Endothelial cell of hepatic sinusoid (primary cell): ENCODE results near the gene PDE8B.

ENCODE experiments used
- in situ Hi-C: cut with HindIII; loops from 2 replicates; pipeline ENCODE4 v1.10.0; 2017; ENCODE audit warnings: low sequenced_read_pairs

PDE8B gene

DNA sequence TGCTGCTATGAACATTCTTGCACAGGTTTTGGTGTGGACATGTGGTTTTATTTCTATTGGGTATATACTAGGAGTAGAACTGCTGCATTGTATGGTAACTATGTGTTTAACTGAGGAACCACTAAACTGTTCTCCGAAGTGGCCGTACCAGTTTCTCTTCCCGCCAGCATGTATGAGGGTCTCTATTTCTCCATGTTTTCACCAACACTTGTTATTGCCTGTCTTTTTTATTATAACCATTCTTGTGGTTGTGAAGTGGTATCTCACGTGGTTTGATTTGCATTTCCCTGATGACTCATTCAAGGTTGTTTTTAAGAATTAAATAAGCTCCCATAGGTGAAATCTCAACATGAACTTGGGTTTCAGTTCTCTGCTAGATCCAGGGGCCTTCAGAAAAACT, 19.4 kb downstream of the PDE8B start:
- in situ Hi-C loops: no loop called here

DNA sequence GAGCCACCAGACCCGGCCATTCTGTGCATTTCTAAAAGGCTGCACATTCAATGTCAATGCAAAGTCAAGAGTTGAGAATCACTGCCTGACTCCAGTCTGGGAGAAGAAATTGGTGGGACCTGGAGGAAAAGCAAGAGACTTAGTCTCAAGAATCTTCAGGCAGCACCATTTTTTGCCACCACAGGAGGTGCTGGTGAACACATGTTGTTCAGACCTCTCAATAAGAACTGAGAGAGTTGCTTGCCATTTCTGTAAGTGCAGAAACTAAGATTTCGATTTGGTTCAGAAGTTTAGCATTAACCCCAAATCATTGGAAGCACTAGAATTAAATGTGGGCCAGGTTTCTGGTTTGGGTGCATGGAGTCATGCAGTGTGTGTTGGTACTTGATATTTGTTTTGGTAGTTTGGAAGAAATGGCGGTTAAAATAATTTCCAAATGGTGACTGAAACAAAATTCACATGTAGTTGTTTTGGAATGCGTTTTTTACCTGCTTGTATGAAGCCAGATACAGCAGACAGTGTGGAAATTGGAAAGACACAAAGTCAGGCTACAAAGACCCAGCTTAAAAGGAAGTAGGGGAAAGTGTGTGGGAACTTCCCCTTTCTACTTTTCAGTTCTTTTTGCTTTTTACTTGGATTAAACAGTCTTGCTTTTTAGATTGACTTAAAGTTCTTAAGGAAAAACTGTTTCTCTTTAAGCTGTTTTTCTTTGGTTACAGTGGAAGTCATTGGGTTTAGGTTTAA, 20.4 kb downstream of the PDE8B start:
- in situ Hi-C loops: no loop called here

DNA sequence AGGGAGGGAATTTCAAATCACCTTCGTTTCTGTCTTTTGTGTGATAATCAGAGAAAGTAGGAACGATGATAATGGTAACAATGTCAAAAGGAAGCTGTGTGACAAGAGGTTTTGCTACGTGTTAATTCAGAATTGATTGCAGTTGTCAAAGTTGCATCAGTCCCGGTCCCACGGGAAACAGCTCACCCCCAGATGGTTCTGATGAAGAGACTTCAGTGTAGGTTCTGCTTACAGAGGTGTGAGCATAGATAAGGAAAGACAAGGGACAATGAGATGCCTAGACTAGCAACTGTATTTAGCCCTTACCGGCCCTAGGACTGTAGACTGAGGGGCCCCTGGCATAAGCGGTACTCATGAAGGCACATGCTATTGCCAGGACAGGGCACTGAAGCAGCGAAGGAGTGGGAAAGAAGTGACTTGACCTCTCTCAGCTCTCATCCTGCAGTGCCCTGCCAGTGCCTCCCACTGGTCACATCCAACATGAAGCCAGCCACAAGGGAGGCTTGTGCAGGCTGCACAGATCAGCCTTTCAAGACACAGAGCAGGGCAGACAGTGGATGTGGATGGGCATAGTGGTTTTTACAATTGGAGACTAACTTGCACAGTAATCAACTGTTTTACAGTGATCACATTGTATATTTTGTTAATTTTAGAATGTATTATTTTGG, 21.1 kb downstream of the PDE8B start:
- in situ Hi-C loops: no loop called here

DNA sequence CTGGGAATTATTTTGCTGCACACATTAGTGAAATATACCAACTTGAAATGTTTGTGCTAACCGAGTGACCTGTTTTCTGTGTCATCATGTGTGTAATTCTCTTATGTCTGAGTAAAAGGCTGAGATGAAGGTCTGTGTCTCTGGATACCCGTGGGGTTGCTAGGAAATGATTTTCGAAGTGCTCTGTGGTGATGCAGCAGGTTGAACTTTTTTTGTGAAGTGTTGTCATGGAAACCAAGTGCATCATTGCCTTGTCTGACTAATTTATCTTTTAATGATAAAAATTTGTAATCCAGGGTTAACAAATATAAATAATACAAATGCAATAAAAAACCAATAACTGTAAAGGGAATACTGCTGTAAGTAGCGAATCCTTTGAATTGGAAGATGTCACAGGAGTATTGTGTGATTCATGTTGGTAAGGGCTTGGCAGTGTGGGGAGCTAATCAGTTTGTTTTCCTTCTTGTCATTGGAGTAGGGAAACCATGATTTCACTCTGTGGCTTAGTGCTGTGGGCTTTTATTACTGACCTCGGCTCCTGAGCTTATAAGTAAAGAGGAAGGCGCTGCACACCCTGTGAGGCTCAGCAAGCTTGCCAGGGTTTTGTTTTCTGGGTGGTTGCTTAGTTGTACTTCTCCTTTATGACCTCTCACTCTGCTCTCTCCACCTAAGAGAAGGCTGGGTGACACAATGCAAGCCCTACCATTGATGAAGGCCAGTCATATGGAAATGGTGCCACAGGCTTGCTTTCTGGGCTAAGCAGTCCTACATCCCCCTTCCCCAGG, 22.3 kb downstream of the PDE8B start:
- in situ Hi-C loops: no loop called here

DNA sequence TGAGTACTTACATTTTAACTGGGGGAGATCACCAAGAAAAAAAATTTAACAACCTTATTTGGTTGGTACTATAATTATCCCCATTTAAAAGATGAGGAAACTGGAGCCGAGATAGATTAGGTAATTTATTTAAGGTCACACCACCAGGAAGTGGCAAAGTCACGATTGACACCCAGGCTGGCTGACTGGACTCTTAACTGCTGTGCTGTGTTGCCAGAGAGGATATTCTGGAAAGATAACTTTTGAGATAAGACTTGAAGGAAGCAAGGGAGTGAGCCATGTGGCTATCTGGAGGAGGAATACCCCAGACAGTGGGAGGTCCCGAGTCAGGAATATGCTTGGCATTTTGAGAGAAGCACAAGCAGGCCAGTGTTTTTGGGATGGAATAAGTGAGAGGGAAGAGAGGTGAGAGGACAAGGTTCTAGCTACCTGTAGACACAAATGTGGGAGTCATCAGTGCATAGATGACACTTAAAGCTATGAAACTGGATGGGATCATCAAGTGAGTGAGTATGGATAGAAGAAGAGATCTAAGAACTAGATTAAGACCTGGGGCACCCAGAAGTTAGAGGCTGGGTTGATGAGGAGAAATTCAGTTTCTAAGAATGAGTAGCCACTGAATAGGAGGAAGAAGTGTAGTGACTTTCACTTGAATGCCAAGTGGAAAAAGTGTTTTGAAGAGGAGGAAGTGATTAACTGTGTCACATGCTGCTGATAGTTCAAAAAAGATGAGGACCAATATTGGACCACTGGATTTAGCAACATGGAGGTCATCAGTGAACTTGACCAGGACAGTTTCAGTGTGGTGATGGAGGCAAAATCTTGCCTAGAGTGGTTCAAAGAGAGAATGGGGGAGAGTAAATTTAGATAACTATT, 25.6 kb downstream of the PDE8B start:
- in situ Hi-C loops: no loop called here

DNA sequence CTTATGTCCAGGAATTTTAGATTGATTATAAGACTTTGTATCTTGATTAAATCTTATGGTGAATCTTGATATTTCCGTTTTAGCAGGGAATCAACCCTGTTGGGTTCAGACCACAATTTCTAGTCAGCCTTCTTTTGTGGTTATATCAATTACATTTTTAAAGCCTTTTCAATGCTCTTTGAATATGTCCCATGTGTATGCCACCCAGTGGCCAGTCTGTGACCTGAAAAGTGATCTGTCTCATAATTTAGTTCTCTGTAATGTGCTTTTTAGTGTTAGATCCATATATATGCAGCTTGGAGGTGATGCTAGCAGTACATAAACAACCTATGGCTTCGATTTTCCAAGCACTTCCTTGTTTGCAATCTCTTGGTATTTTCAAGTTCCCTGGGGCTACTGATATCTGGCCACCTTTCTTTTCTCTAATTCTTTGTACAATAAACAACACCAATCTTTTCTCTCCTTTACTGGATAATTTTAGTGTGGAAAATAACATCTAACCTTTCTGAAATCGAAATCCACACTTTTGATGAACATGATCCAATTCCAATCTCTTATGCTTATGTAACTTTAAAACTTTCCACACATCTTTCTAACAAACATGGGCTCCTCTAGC, 28.8 kb downstream of the PDE8B start:
- in situ Hi-C loops: no loop called here

DNA sequence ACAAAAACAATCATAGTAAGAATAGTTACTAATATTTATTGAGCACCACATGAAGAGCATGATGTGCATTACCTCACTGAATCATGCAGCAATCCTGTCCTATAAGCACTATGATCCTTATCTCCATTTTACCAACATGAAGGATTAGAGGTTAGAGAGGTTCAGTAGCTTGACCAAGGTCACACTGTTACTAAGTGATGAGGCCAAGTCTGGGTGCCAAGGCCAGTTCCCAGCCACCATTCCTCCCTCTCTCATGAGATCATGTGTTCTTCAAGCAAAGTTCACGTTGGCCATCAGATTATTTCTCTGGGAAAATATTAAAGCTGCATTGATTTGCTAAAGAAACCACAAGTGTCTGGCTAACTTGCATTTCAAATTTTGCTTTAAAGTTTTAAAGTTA, 31.0 kb downstream of the PDE8B start:
- in situ Hi-C loops: no loop called here

DNA sequence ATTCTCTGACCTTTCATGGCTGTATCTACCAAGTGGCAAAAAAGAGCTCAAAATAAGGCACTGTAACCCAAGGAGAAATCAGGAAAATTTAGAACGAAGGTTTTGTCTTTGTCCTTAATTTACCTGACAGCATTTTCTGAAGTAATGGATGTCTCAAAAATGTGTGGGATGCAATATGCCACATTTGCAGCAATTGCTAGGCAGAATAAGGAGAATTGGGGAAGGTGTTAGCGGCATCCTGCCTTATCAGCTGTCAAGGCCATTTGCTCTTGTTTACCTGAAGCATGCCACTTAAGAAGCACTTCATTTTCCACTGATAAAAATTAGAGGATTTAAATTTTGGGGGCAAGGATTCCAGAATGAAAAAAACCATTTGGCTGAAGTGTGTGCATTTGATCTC, 39.0 kb downstream of the PDE8B start:
- in situ Hi-C loops: no loop called here

DNA sequence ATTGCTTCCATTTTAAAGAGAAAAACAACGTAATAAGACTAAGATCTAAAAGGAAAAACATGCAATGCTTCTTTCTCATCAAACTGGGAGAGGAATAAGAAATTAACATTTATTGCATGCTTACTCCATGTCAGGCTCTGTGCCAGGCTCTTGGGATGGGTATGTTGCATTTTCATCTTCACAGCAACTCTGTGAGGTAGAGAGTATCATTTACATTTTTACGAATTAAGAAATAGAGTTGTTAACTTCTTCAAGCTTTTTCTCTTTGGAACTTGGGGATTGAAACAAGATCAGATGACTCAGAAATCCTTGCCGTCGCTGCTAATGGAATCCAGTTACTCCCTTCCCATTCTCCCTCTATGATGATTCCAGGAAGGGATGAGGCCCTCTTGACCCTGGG, 39.5 kb downstream of the PDE8B start:
- in situ Hi-C loops: no loop called here

DNA sequence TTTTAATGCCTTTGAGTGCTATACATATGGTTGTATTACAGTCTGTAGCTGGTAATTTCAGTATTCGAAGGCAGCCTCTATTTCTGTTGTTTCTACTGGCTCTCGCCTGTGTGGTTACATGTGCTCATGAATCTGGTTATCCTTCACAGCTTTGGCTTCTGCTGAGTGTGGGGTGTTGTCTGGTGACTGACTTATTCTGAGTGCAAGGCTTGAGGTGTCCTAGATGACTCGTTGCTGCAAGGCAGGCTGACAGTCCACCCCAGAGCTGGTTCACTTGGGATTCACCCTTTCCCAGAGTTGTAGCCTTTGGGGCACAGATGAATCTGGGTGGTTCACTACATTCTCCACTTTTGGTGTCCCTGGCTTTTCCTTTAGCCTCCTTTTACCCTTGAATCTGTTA, 41.4 kb downstream of the PDE8B start:
- in situ Hi-C loops: no loop called here

DNA sequence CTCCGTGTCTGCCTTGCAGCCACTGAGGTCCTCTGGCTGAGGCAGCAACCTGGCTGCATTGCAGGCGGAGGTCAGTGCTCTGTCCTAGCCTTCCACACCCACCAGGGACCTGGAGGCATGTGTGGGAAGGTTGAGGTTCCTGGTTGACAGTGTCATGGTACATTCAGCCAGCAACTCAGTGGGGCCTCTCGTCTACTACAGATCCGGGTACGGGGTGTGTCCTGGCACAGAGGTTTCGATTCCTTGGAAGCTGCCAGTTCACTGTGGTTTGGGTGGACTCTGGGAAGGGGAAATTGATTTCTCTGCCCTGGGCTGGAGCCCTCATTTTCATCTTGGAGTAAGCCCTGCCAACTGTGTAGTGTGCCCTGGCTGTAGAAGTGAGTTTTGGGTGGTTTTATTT, 45.1 kb downstream of the PDE8B start:
- in situ Hi-C loops: loop anchor here (5.0 kb wide), 1 partner anchor 72 kb away; no protein-coding TSS in a partner anchor

DNA sequence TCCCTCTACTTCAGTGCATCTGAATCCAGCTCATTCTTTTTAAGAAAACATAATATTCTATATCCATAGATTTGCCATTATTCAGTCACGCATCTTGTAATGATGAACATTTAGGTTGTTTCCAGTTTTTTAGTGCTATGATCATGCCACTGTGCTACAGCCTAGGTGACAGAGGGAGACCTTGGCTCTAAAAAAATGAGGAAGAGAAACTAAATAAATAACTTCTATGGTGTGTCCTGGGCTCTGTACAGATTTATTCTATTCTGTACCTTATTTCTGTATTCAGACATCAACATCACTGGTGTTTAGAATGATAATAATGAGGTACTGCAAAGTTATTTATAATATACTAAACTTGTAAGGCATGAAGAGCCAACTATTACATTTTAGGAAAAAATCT, 45.9 kb downstream of the PDE8B start:
- in situ Hi-C loops: loop anchor here (5.0 kb wide), 1 partner anchor 71 kb away; no protein-coding TSS in a partner anchor

DNA sequence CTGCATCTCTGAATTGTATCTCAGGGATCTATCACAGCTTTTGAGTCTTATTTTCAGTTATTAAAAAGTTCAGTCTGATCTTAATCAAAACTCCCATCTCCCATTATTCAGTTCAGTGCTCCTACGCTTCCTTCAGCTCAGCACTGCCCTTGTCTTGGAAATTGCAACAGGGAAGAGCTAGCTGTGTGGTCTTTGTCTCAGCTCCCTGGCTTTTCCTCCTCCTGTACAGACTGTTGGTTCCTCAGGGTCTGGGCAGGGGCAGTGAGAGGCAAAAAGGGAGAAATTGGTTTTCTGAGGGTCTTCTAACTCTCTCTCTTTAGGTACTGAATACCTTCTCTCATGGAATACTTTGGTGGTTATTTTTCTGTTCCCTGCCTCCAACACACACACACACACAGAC, 48.2 kb downstream of the PDE8B start:
- in situ Hi-C loops: loop anchor here (5.0 kb wide), 1 partner anchor 69 kb away; no protein-coding TSS in a partner anchor

DNA sequence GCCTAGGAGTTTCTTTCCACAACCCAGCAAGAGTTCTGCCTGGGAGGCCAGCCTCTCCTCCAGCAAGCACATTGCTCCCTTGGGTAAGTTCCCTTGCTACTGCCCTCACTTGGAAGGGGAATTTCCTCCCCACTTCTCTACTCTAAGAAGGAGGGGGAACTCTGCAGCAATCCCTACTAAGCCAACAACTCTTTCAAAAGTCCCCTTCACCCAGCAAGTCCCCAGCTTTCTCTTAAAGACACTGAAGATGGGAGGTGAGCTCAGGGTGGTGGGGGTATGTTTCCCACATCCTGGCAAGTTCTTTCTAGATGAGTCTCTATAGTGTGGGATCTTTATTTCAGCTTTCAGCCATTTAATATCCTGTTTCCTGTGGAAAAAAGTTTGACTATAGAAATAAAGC, 49.0 kb downstream of the PDE8B start:
- in situ Hi-C loops: loop anchor here (5.0 kb wide), 1 partner anchor 68 kb away; no protein-coding TSS in a partner anchor

DNA sequence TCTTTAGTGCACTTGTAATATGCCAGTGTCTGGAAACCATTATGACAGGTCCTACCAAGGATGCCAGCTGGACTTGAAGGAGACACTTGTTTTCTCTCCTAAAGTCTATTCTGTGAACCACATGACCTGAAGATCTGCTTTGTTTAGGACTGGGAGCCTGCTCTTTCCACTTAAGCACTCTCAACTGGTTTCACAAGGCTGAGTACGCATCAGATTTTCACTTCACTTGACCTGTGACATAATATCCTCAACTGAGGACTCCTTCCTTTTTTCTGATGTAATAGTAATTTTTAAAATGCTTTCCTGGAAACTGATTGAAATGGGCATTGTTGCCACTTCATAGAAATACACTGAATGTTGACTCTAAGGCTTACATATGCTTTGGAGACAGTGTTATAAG, 52.2 kb downstream of the PDE8B start:
- in situ Hi-C loops: no loop called here

DNA sequence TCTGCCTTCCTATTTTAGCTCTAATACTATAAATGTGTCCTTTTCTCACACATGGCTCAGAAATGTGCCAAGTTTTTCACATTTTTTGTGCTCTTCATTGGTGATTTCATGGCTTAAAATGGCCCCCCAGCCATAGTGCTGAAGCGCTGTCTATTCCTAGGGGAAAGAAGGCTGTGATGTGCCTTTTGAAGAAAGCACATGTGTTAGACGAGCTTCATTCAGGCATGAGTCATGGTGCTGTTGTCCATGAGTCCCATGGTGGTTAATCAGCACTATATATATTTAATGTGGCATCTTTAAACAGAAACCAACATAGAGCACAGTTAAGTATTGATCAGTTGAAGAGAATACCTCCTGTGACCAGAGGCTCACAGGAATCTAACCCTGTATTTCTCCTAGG, 55.8 kb downstream of the PDE8B start:
- in situ Hi-C loops: no loop called here

DNA sequence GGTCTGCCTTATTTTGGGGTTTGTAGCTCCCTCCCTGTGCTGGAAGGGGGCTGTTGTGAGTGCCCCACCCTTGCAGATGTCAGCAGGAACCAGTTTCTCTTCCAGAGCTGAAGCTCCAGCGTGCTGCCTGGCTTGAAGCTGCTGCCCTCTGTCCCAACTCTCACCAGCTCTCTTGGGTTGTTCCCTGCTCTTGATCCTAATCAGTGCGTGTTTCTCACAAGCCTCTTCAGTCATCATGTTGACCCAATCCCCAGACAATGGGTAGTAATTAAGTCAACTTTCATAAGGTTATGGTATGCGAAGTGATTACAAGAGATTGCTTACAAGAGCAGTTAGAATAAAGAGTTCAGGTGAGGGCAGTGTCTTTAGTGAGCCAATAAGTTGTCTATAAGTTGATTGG, 57.0 kb downstream of the PDE8B start:
- in situ Hi-C loops: no loop called here

DNA sequence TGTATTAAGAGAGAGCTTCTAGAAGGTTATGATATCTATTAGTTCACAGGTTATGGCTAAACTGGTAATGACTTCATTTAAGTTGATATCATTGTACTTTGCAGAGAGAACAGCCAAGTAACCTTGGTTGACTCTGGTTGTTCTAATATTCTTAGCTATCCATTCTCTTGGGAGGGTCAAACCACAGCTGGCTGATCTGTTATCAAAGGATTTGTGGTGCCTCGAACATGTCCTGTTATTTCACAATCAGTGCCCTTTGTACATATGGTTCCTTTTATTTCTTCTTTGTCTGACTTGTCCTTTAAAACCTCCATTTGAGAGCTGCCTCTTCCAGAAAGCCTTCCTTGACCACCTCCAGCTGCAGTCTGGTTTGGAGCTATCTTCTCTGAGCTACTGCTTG, 61.7 kb downstream of the PDE8B start:
- in situ Hi-C loops: loop anchor here (5.0 kb wide), 1 partner anchor 60 kb away; the partner anchor contains the start of gene PDE8B

DNA sequence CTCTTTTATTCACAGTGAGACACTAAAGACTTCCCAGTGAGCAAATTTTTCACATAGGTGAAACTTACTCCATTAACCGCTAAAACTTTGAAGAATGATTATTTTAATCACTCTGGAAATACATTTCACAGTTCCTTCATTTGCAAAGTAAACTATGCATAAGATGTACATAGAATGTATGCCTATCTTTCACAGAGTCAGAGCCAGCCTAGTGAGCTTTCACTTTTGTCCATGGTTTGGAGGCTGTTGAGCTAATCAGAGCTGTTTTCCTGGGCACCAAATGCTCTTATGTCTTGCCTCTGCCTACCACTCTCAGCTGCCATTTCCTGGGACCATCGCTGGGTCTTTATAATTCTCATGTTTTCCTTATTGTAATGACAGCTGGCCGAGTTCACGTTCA, 67.3 kb downstream of the PDE8B start:
- in situ Hi-C loops: no loop called here

DNA sequence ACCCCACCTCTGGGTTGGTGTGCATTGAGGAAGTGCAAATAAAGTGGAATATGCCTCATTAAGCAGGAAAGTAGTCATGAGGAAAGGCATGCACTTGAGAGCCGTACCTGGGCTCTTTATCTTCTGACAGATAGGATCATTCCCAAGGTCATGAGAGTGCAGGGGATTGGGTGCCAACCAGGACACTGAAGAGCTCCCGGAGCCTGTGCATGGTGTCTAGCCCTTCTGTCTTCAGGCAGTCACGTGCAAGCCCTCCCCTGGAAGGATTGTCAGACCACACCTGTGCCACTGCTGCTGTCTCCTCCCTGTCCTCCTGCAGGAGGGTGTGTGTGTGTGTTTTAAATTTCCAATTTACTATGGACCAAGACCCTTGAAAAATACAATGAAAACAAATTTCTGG, 69.6 kb downstream of the PDE8B start:
- in situ Hi-C loops: no loop called here
